HepG2 (cell line): ENCODE results near the gene LIMCH1. TPM values are rescaled to one million over a fixed set of nuclear protein-coding genes. Genes with fewer than 3 reads are reported as not detected.
"Not testable (repeated sequence)": the region's sequence is repeated elsewhere in the genome, so short reads cannot be mapped to it uniquely, and the experiment has no call there.

ENCODE experiments used
- ATAC-seq: fragments of 200-7000 bp; cut with Tn5 transposase; 3 replicates; pipeline ENCODE4 v1.9.1; 2020; ENCODE audit warnings: mild to moderate bottlenecking, moderate library complexity
- BruUV-seq: library from RNA; stranded (reverse); fragments of 400-500 nt; replicated peaks from 2 replicates; lab custom pipeline; 2021; lab: Mats Ljungman, UMichigan
- CTCF ChIA-PET: fragments of 300-600 bp; formaldehyde crosslinking; extraction: SDS; loops from one replicate; lab custom pipeline; 2021; ENCODE audit warnings: low total read pairs, inconsistent platforms, low intra/inter-chr PET ratio; lab: Yijun Ruan, JAX
- POLR2A ChIA-PET: fragments of 350-600 bp; sonication (Branson Sonifier 250); formaldehyde crosslinking; loops from one replicate; lab custom pipeline; 2020; ENCODE audit warnings: antibody characterized with exemption, inconsistent platforms; lab: Yijun Ruan, JAX
- DNase-seq: peaks from one replicate; pipeline ENCODE4 v3.0.0-alpha.2; 2015; ENCODE audit warnings: low spot score
- FAIRE-seq: peaks from 3 replicates; lab custom pipeline; 2011; peaks lifted over from hg19 to GRCh38; lab: Jason Lieb, UNC
- H2AFZ ChIP-seq: one replicate; pipeline ENCODE4 v1.6.1; 2011; ENCODE audit warnings: low read length, inconsistent platforms
- H3K27ac ChIP-seq: fragments of 300-600 bp; 3 replicates; pipeline ENCODE4 v1.8.0; 2011; ENCODE audit warnings: mixed run types, mild to moderate bottlenecking, mixed read lengths, low read length, inconsistent platforms; ENCODE audit not compliant: insufficient read depth; ENCODE audit errors: extremely low read length
- H3K27me3 ChIP-seq, 2 experiments: fragments of 200-600 bp in 1 of 2; 2 replicates in 1 of 2; 3 replicates in 1 of 2; pipeline versions ENCODE4 v1.6.0 to v1.8.0; 2011; ENCODE audit warnings: low read length in 2 of 2, mild to moderate bottlenecking in 2 of 2, moderate library complexity in 2 of 2, inconsistent platforms in 1 of 2; ENCODE audit not compliant: insufficient read depth in 2 of 2, control insufficient read depth in 1 of 2
- H3K36me3 ChIP-seq, 2 experiments: fragments of 200-600 bp in 1 of 2; replicated peaks in 1 of 2; 2 replicates in 1 of 2; 3 replicates in 1 of 2; pipeline versions ENCODE4 v1.5.1 to v1.8.0; 2011; ENCODE audit warnings: low read length in 2 of 2, inconsistent platforms in 1 of 2; ENCODE audit not compliant: insufficient read depth in 2 of 2, control insufficient read depth in 1 of 2
- H3K4me1 ChIP-seq: 2 replicates; pipeline ENCODE4 v1.5.1; 2012; ENCODE audit warnings: low read length, inconsistent platforms; ENCODE audit not compliant: insufficient read depth
- H3K4me2 ChIP-seq: 2 replicates; pipeline ENCODE4 v1.6.0; 2011; ENCODE audit warnings: low read depth, low read length, inconsistent platforms
- H3K4me3 ChIP-seq, 3 experiments: fragments of 200-600 bp in 1 of 3; sonication (generic), shearing (Covaris generic) in 1 of 3; replicated peaks in 1 of 3; 2 replicates each; pipeline ENCODE4 v1.5.1; 2011 to 2016; ENCODE audit warnings: low read length in 3 of 3, inconsistent platforms in 2 of 3, low read depth in 2 of 3, mild to moderate bottlenecking in 2 of 3, control low read depth in 1 of 3, mixed read lengths in 1 of 3; ENCODE audit not compliant: insufficient read depth in 1 of 3
- H3K79me2 ChIP-seq: one replicate; pipeline ENCODE4 v1.6.1; 2011; ENCODE audit warnings: low read length, inconsistent platforms; ENCODE audit not compliant: insufficient read depth
- H3K9ac ChIP-seq: 2 replicates; pipeline ENCODE4 v1.6.0; 2011; ENCODE audit warnings: mild to moderate bottlenecking, low read depth, low read length, inconsistent platforms; ENCODE audit not compliant: insufficient read depth
- H3K9me3 ChIP-seq: 2 replicates; pipeline ENCODE4 v1.5.1; 2012; ENCODE audit warnings: mild to moderate bottlenecking, low read length
- H4K20me1 ChIP-seq: 2 replicates; pipeline ENCODE4 v1.6.0; 2011; ENCODE audit warnings: inconsistent platforms, mild to moderate bottlenecking, low read length, moderate library complexity; ENCODE audit not compliant: insufficient read depth
- WGBS: methylation state at CpG from one replicate; pipeline ENCODE4 v1.1.6; 2017; ENCODE audit warnings: low lambda C conversion rate; 5-methylcytosine and 5-hydroxymethylcytosine counted together
- in situ Hi-C: cut with HindIII; loops from 2 replicates; pipeline ENCODE4 v1.10.0; 2017; ENCODE audit warnings: low pct_unique_long_range_greater_than_20kb; ENCODE audit not compliant: extremely low pct_ligation_motif_present
- intact Hi-C: fragments of 100-400 bp; cut with micrococcal nuclease; formaldehyde crosslinking; loops from one replicate; pipeline ENCODE4 v1.10.0; 2022; ENCODE audit not compliant: unreplicated experiment
- polyA plus RNA-seq, 8 experiments: library from polyadenylated mRNA; depleted of rRNA in 3 of 8; stranded (reverse) in 7 of 8; unstranded in 1 of 8; fragments of >200 nt; fragmentation: Illumina TruSeq in 4 of 8; extraction: Trizol in 4 of 8; gene quantifications; 2 replicates each; pipeline versions ENCODE4 v1.2.1 to v1.2.3, GENCODE V29; 2011 to 2016; ENCODE audit warnings: low read depth in 4 of 8, missing spikeins in 1 of 8, mixed read lengths in 1 of 8; ENCODE audit not compliant: insufficient read depth in 1 of 8
- total RNA-seq, 5 experiments: library from RNA; depleted of rRNA; stranded (reverse); fragments of >200 nt; fragmentation: Illumina TruSeq; extraction: Trizol; gene quantifications; 2 replicates each; pipeline ENCODE4 v1.2.3, GENCODE V29; 2016; ENCODE audit warnings: low read depth in 1 of 5
- TF ChIP-seq, protein P1 (sequence below): sonication (generic); formaldehyde crosslinking; IDR thresholded peaks from 2 replicates; pipeline ENCODE4 v1.4.0; 2020; ENCODE audit warnings: missing genetic modification reagents, mild to moderate bottlenecking, borderline replicate concordance
- TF ChIP-seq, protein P2 (sequence below): sonication (generic); formaldehyde crosslinking; IDR thresholded peaks from 2 replicates; pipeline ENCODE4 v1.8.0; 2022; ENCODE audit warnings: missing genetic modification reagents, mild to moderate bottlenecking, moderate library complexity, borderline replicate concordance

LIMCH1 gene
- total and polyA plus RNA-seq, 2 of the 13 experiments (the other 11 are each of a cell fraction or from before 2014, with no cell fraction given): 0.04 TPM; not detected in 1

DNA sequence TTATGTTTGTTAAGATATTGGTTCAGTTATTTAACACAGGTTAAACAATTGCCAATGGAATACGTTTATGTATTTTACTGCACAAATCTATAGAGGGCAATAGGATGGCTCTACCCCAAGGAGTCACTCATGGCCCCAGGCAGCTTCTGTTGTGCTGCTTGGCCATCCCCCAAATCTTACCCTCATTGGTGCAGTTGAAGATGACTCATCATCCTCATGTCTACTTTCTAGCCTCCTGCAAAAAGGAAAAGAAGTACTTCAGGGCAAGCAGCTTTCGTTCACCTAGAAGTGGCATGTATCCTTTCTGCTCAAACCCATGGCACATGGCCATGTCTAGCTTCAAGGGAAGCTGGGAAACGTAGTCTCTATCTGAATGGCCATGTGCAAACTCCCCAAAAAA lies 196.4 kb downstream of the LIMCH1 start (continued):
- TF ChIP-seq, protein P1, sequence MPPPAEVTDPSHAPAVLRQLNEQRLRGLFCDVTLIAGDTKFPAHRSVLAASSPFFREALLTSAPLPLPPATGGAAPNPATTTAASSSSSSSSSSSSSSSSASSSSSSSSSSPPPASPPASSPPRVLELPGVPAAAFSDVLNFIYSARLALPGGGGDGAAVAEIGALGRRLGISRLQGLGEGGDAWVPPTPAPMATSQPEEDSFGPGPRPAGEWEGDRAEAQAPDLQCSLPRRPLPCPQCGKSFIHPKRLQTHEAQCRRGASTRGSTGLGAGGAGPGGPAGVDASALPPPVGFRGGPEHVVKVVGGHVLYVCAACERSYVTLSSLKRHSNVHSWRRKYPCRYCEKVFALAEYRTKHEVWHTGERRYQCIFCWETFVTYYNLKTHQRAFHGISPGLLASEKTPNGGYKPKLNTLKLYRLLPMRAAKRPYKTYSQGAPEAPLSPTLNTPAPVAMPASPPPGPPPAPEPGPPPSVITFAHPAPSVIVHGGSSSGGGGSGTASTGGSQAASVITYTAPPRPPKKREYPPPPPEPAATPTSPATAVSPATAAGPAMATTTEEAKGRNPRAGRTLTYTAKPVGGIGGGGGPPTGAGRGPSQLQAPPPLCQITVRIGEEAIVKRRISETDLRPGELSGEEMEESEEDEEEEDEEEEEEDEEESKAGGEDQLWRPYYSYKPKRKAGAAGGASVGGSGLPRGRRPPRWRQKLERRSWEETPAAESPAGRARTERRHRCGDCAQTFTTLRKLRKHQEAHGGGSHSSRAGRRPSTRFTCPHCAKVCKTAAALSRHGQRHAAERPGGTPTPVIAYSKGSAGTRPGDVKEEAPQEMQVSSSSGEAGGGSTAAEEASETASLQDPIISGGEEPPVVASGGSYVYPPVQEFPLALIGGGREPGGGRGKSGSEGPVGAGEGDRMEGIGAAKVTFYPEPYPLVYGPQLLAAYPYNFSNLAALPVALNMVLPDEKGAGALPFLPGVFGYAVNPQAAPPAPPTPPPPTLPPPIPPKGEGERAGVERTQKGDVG (CRISPR knock-in tag): no peak
- TF ChIP-seq, protein P2, sequence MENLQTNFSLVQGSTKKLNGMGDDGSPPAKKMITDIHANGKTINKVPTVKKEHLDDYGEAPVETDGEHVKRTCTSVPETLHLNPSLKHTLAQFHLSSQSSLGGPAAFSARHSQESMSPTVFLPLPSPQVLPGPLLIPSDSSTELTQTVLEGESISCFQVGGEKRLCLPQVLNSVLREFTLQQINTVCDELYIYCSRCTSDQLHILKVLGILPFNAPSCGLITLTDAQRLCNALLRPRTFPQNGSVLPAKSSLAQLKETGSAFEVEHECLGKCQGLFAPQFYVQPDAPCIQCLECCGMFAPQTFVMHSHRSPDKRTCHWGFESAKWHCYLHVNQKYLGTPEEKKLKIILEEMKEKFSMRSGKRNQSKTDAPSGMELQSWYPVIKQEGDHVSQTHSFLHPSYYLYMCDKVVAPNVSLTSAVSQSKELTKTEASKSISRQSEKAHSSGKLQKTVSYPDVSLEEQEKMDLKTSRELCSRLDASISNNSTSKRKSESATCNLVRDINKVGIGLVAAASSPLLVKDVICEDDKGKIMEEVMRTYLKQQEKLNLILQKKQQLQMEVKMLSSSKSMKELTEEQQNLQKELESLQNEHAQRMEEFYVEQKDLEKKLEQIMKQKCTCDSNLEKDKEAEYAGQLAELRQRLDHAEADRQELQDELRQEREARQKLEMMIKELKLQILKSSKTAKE: no peak

GRCh38 chr4:41737491-41737890 lies 199.5 kb downstream of the LIMCH1 start:
- ATAC-seq, FAIRE-seq, BruUV-seq, intact Hi-C loops, CTCF ChIA-PET, H3K27me3 ChIP-seq, POLR2A ChIA-PET, in situ Hi-C loops, H3K9me3 ChIP-seq, DNase-seq, H2AFZ ChIP-seq, H3K4me2 ChIP-seq, H3K4me3 ChIP-seq, H3K9ac ChIP-seq, H3K79me2 ChIP-seq, H4K20me1 ChIP-seq, H3K4me1 ChIP-seq, H3K27ac ChIP-seq, H3K36me3 ChIP-seq: not testable (repeated sequence)
- 3% methylated on average over 8 of the region's 8 CpGs for WGBS
